K562 (cell line): Measurements from ENCODE around the gene ARFGAP1. TPM values are rescaled to one million over a fixed set of nuclear protein-coding genes. Genes with fewer than 3 reads are reported as not detected.

Experiments
- ATAC-seq: fragments of 200-7000 bp; cut with Tn5 transposase; 3 replicates; pipeline ENCODE4 v1.9.1; 2020; ENCODE audit warnings: moderate library complexity
- BruUV-seq: library from RNA; stranded (reverse); fragments of 400-500 nt; replicated peaks from 2 replicates; lab custom pipeline; 2021; lab: Mats Ljungman, UMichigan
- CTCF ChIA-PET: fragments of 300-600 bp; formaldehyde crosslinking; extraction: SDS; loops from one replicate; lab custom pipeline; 2021; ENCODE audit warnings: low intra/inter-chr PET ratio; lab: Yijun Ruan, JAX
- POLR2A ChIA-PET: fragments of 300-600, 350-650 bp; sonication (Branson Sonifier 250); formaldehyde crosslinking; extraction: SDS; loops from one replicate; lab custom pipeline; 2021; ENCODE audit warnings: antibody characterized with exemption, inconsistent platforms; lab: Yijun Ruan, JAX
- DNase-seq, 4 experiments: peaks; one replicate each; pipeline versions ENCODE4 v3.0.0 to v3.0.0-alpha.2; 2011 to 2018; ENCODE audit warnings: low spot score in 3 of 4, mixed read lengths in 3 of 4; ENCODE audit errors: extremely low read depth in 1 of 4
- FAIRE-seq: peaks from 2 replicates; lab custom pipeline; 2011; peaks lifted over from hg19 to GRCh38; lab: Jason Lieb, UNC
- H2AFZ ChIP-seq: 2 replicates; pipeline ENCODE4 v1.6.0; 2011; ENCODE audit warnings: low read depth, low read length, control low read depth, inconsistent platforms
- H3K27ac ChIP-seq: fragments of 200-600 bp; 3 replicates; pipeline ENCODE4 v1.8.0; 2011; ENCODE audit warnings: low read depth, mild to moderate bottlenecking, control low read depth, inconsistent platforms, low read length, moderate library complexity, mixed read lengths; ENCODE audit errors: extremely low read depth
- H3K27me3 ChIP-seq, 2 experiments: fragments of 300-600 bp in 1 of 2; 2 replicates in 1 of 2; 3 replicates in 1 of 2; pipeline versions ENCODE4 v1.6.0 to v1.8.0; 2011; ENCODE audit warnings: inconsistent platforms in 2 of 2, low read length in 2 of 2, mild to moderate bottlenecking in 1 of 2, mixed read lengths in 1 of 2, moderate library complexity in 1 of 2; ENCODE audit not compliant: control insufficient read depth in 2 of 2, insufficient read depth in 2 of 2
- H3K36me3 ChIP-seq: fragments of 300-600 bp; 3 replicates; pipeline ENCODE4 v1.8.0; 2011; ENCODE audit warnings: mild to moderate bottlenecking, low read length, inconsistent platforms; ENCODE audit not compliant: control insufficient read depth, insufficient read depth
- H3K4me1 ChIP-seq, 2 experiments: fragments of 200-600 bp in 1 of 2; replicated peaks in 1 of 2; 2 replicates in 1 of 2; 3 replicates in 1 of 2; pipeline versions ENCODE4 v1.5.1 to v1.8.0; 2011; ENCODE audit warnings: inconsistent platforms in 2 of 2, low read length in 2 of 2, mild to moderate bottlenecking in 1 of 2, mixed read lengths in 1 of 2, moderate library complexity in 1 of 2; ENCODE audit not compliant: control insufficient read depth in 2 of 2, insufficient read depth in 2 of 2
- H3K4me2 ChIP-seq: 2 replicates; pipeline ENCODE4 v1.6.1; 2011; ENCODE audit warnings: low read length, control low read depth, inconsistent platforms, mixed read lengths; ENCODE audit not compliant: insufficient read depth
- H3K4me3 ChIP-seq: fragments of 200-600 bp; sonication (generic), shearing (Covaris generic); 2 replicates; pipeline ENCODE4 v1.5.1; 2016; ENCODE audit warnings: control low read depth, inconsistent platforms
- H3K79me2 ChIP-seq: fragments of 200-600 bp; 3 replicates; pipeline ENCODE4 v1.8.0; 2011; ENCODE audit warnings: low read length, inconsistent platforms; ENCODE audit not compliant: control insufficient read depth, insufficient read depth
- H3K9ac ChIP-seq, 2 experiments: 2 replicates each; pipeline versions ENCODE4 v1.6.0 to v1.6.1; 2011; ENCODE audit warnings: low read depth in 2 of 2, low read length in 2 of 2, control low read depth in 1 of 2, inconsistent platforms in 1 of 2, mild to moderate bottlenecking in 1 of 2, mixed read lengths in 1 of 2; ENCODE audit not compliant: insufficient read depth in 1 of 2
- H3K9me1 ChIP-seq: one replicate; pipeline ENCODE4 v1.6.0; 2011; ENCODE audit warnings: inconsistent platforms, mild to moderate bottlenecking, low read length, moderate library complexity; ENCODE audit not compliant: control insufficient read depth, insufficient read depth
- H3K9me3 ChIP-seq: replicated peaks from 2 replicates; pipeline ENCODE4 v1.5.1; 2011; ENCODE audit warnings: low read depth, low read length, inconsistent platforms; ENCODE audit not compliant: control insufficient read depth, insufficient read depth
- H4K20me1 ChIP-seq: replicated peaks from 2 replicates; pipeline ENCODE4 v1.6.1; 2011; ENCODE audit warnings: low read length, inconsistent platforms, mixed read lengths; ENCODE audit not compliant: control insufficient read depth, insufficient read depth
- ATF1 ChIP-seq, 2 experiments: fragments of 450-650 bp in 1 of 2; IDR thresholded peaks; 2 replicates each; pipeline ENCODE4 v1.6.1; 2016; ENCODE audit warnings: missing compliant biosample characterization in 1 of 2, missing genetic modification characterization in 1 of 2
- CBFB ChIP-seq: sonication (generic); formaldehyde crosslinking; IDR thresholded peaks from 2 replicates; pipeline ENCODE4 v1.4.0; 2020; ENCODE audit warnings: mild to moderate bottlenecking, missing genetic modification reagents
- FOXJ2 ChIP-seq: fragments of 200-800 bp; sonication (Bioruptor generic); IDR thresholded peaks from 2 replicates; pipeline ENCODE4 v1.6.1; 2016; ENCODE audit warnings: missing genetic modification characterization, missing compliant biosample characterization
- GTF3C2 ChIP-seq: IDR thresholded peaks from 3 replicates; pipeline ENCODE4 v1.6.1; 2011; ENCODE audit warnings: borderline replicate concordance, mild to moderate bottlenecking, moderate library complexity; ENCODE audit not compliant: insufficient read length; ENCODE audit errors: extremely low read depth
- HBP1 ChIP-seq: fragments of 450-650 bp; formaldehyde crosslinking; IDR thresholded peaks from 2 replicates; pipeline ENCODE4 v1.4.0; 2022; ENCODE audit warnings: missing genetic modification characterization
- HEY1 ChIP-seq: fragments of 250-450 bp; sonication (Bioruptor Pico); IDR thresholded peaks from 2 replicates; pipeline ENCODE4 v1.5.0; 2020; ENCODE audit warnings: mild to moderate bottlenecking, moderate library complexity, borderline replicate concordance
- NCOA4 ChIP-seq: fragments of 450-650 bp; IDR thresholded peaks from 2 replicates; pipeline ENCODE4 v1.6.1; 2018; ENCODE audit warnings: mild to moderate bottlenecking; ENCODE audit not compliant: partially characterized antibody
- SMAD4 ChIP-seq: fragments of 250-450 bp; sonication (Bioruptor Pico); conservative IDR thresholded peaks from 2 replicates; pipeline ENCODE4 v1.8.0; 2021; ENCODE audit warnings: inconsistent platforms, mild to moderate bottlenecking, moderate library complexity
- TAF7 ChIP-seq: fragments of 450-650 bp; IDR thresholded peaks from 2 replicates; pipeline ENCODE4 v1.6.1; 2016; ENCODE audit warnings: missing genetic modification characterization, missing compliant biosample characterization
- TCF7 ChIP-seq: sonication (generic); IDR thresholded peaks from 2 replicates; pipeline ENCODE4 v1.6.1; 2016; ENCODE audit warnings: antibody characterized with exemption, borderline replicate concordance
- YBX1 ChIP-seq: fragments of 450-650 bp; IDR thresholded peaks from 2 replicates; pipeline ENCODE4 v1.7.1; 2016; ENCODE audit warnings: mild to moderate bottlenecking
- ZBTB34 ChIP-seq: fragments of 250-450 bp; sonication (Bioruptor Pico); IDR thresholded peaks from 2 replicates; pipeline ENCODE4 v1.8.0; 2021; ENCODE audit warnings: mild to moderate bottlenecking, moderate library complexity
- ZNF239 ChIP-seq: fragments of 250-450 bp; sonication (Bioruptor Pico); IDR thresholded peaks from 2 replicates; pipeline ENCODE4 v1.4.0; 2020; ENCODE audit warnings: mild to moderate bottlenecking
- ZNF280B ChIP-seq: fragments of 250-450 bp; sonication (Bioruptor Pico); IDR thresholded peaks from 2 replicates; pipeline ENCODE4 v1.5.1; 2021; ENCODE audit warnings: mild to moderate bottlenecking
- ZNF589 ChIP-seq: fragments of 200-800 bp; sonication (Bioruptor generic); IDR thresholded peaks from 2 replicates; pipeline ENCODE4 v1.6.1; 2016; ENCODE audit warnings: low read depth, missing genetic modification characterization, missing compliant biosample characterization
- ZNF644 ChIP-seq: fragments of 200-800 bp; sonication (Bioruptor generic); IDR thresholded peaks from 2 replicates; pipeline ENCODE4 v1.6.1; 2016; ENCODE audit warnings: low read depth, missing genetic modification characterization, missing compliant biosample characterization
- WGBS: fragments of 100-300 bp; shearing (Covaris generic); methylation state at CpG from one replicate; pipeline ENCODE4 v1.1.6; 2016; ENCODE audit warnings: low coverage, mixed read lengths; ENCODE audit not compliant: insufficient coverage; ENCODE audit errors: missing lambda C conversion rate; 5-methylcytosine and 5-hydroxymethylcytosine counted together
- in situ Hi-C: fragments of 300-500 bp; cut with MboI; formaldehyde crosslinking; loops from 4 replicates; pipeline ENCODE4 v1.15.0; 2018; ENCODE audit warnings: inconsistent platforms, mixed read lengths
- intact Hi-C: fragments of 100-400 bp; cut with micrococcal nuclease; formaldehyde crosslinking; loops from 2 replicates; pipeline ENCODE4 v1.14.2; 2022
- polyA plus RNA-seq, 8 experiments: library from polyadenylated mRNA; depleted of rRNA in 4 of 8; stranded (reverse) in 5 of 8; unstranded in 3 of 8; fragments of >200 nt; fragmentation: Nextera tagmentation in 2 of 8; fragmentation: Illumina TruSeq in 1 of 8; extraction: Ambion mirVana in 2 of 8; extraction: Trizol in 1 of 8; gene quantifications; 2 replicates each; pipeline versions ENCODE4 v1.2.1 to v1.2.3, GENCODE V29; 2011 to 2014; ENCODE audit warnings: inconsistent platforms in 1 of 8, missing spikeins in 1 of 8
- total RNA-seq, 7 experiments: library from RNA; depleted of rRNA in 6 of 7; stranded (reverse); fragments of >200 nt in 6 of 7; fragmentation: Illumina TruSeq in 2 of 7; extraction: Trizol in 2 of 7; gene quantifications; 2 replicates each; pipeline versions ENCODE4 v1.2.1 to v1.2.3, GENCODE V29; 2011 to 2021; ENCODE audit warnings: low replicate concordance in 1 of 7

ARFGAP1 gene
- total and polyA plus RNA-seq, 9 of the 15 experiments (the other 6 are each of a cell fraction or from before 2014, with no cell fraction given), result 0.53 to 102 (median 33.5) TPM

- H2AFZ ChIP-seq, result no peak overlapping the region
- ChIA-PET POLR2A (interaction anchor here (0.9 kb wide), 1 partner anchor 9 kb away, joined by 4 read pairs; no protein-coding TSS in a partner anchor), CTCF (no interaction called here)
- 2% methylated on average over 11 of the region's 13 CpGs for WGBS
- H3K9ac ChIP-seq, result no peak overlapping the region
- no peaks in the 10 kb centered on the region for H4K20me1 ChIP-seq
- FAIRE-seq (no peak), DNase-seq (peak in 2 of 4 experiments; percentile 29 to 37), ATAC-seq (no peak)
- H3K4me3 ChIP-seq, result no peak overlapping the region
- H3K4me2 ChIP-seq, result no peak overlapping the region
- no peaks in the 10 kb centered on the region for H3K36me3 ChIP-seq
- no peak overlapping the region for H3K27ac ChIP-seq
- no peaks in the 10 kb centered on the region for H3K79me2 ChIP-seq
- no peaks in the 10 kb centered on the region for H3K9me3 ChIP-seq
- BruUV-seq, result no TSS peak
- intact Hi-C loops (loop anchor here (5.0 kb wide), 1 partner anchor 63 kb away; the partner anchor contains the start of gene COL20A1), in situ Hi-C loops (no loop called here)
- peaks cover 35 to 62% of the 10 kb centered on the region in 2 experiments for H3K27me3 ChIP-seq
- H3K9me1 ChIP-seq, result no peaks in the 10 kb centered on the region
- H3K4me1 ChIP-seq, result peaks cover 0 to 19% of the 10 kb centered on the region in 2 experiments; a peak in 1 of 5 replicates
- no peak for TF ChIP-seq ATF1 (CRISPR knock-in tag; IDR thresholded peaks at IDR 0.05)
- no peak for TF ChIP-seq ATF1 (tag; IDR thresholded peaks at IDR 0.05)
- no peak for TF ChIP-seq FOXJ2 (tag)
- TF ChIP-seq ZNF239 (CRISPR knock-in tag), result no peak
- no peak for TF ChIP-seq ZNF589 (CRISPR knock-in tag)
- no peak for TF ChIP-seq SMAD4 (CRISPR knock-in tag)
- no peak for TF ChIP-seq TAF7 (tag)
- no peak for TF ChIP-seq NCOA4
- no peak for TF ChIP-seq HEY1 (CRISPR knock-in tag)
- TF ChIP-seq GTF3C2, result no peak
- TF ChIP-seq YBX1, result no peak
- TF ChIP-seq CBFB, result no peak
- TF ChIP-seq ZNF280B (CRISPR knock-in tag), result no peak
- TF ChIP-seq ZNF644 (tag), result no peak
- TF ChIP-seq HBP1 (CRISPR knock-in tag), result no peak
- TF ChIP-seq ZBTB34, result no peak
- TF ChIP-seq TCF7, result no peak
Measured at GRCh38 chr20:63228806-63229205, 43.8 kb upstream of the ARFGAP1 start.
